IMR-90 (cell line): Measurements from ENCODE around the gene ZCCHC3. TPM values are rescaled to one million over a fixed set of nuclear protein-coding genes. Genes with fewer than 3 reads are reported as not detected.

Source experiments
- ATAC-seq: fragments of 200-7000 bp; cut with Tn5 transposase; 2 replicates; pipeline ENCODE4 v1.9.1; 2020; ENCODE audit warnings: low read depth, mild to moderate bottlenecking, moderate library complexity
- BruUV-seq: library from RNA; stranded (reverse); fragments of 400-500 nt; replicated peaks from 2 replicates; lab custom pipeline; 2021; lab: Mats Ljungman, UMichigan
- CTCF ChIA-PET: fragments of 300-600 bp; formaldehyde crosslinking; extraction: SDS; loops from one replicate; lab custom pipeline; 2021; ENCODE audit warnings: antibody characterized with exemption; lab: Yijun Ruan, JAX
- POLR2A ChIA-PET: fragments of 300-600 bp; sonication (Branson Sonifier 250); formaldehyde crosslinking; loops from one replicate; lab custom pipeline; 2022; ENCODE audit warnings: antibody characterized with exemption; ENCODE audit not compliant: unreplicated experiment; lab: Charles Lee
- DNase-seq: peaks from one replicate; pipeline ENCODE4 v3.0.0; 2013
- H2AFZ ChIP-seq: replicated peaks from 2 replicates; pipeline ENCODE3; 2013; ENCODE audit warnings: low read length, mild to moderate bottlenecking; ENCODE audit not compliant: poor library complexity
- H2AK5ac ChIP-seq: 2 replicates; pipeline ENCODE4 v1.6.1; 2013; ENCODE audit warnings: low read depth, low read length, inconsistent platforms
- H2AK9ac ChIP-seq: replicated peaks from 2 replicates; pipeline ENCODE3; 2013; ENCODE audit warnings: mild to moderate bottlenecking, low read depth, low read length, moderate library complexity; ENCODE audit not compliant: poor library complexity
- H2BK120ac ChIP-seq: 2 replicates; pipeline ENCODE4 v1.6.1; 2013; ENCODE audit warnings: low read depth, low read length, inconsistent platforms
- H2BK15ac ChIP-seq: 3 replicates; pipeline ENCODE4 v1.6.1; 2013; ENCODE audit warnings: low read depth, low read length, inconsistent platforms
- H2BK20ac ChIP-seq: 2 replicates; pipeline ENCODE4 v1.6.1; 2013; ENCODE audit warnings: low read depth, mild to moderate bottlenecking, inconsistent platforms, low read length, moderate library complexity
- H2BK5ac ChIP-seq: 2 replicates; pipeline ENCODE4 v1.6.1; 2013; ENCODE audit warnings: mild to moderate bottlenecking, low read depth, low read length, inconsistent platforms; ENCODE audit not compliant: poor library complexity, severe bottlenecking
- H3K14ac ChIP-seq: replicated peaks from 2 replicates; pipeline ENCODE4 v1.6.1; 2013; ENCODE audit warnings: low read depth, low read length, inconsistent platforms
- H3K18ac ChIP-seq: 2 replicates; pipeline ENCODE4 v1.6.1; 2013; ENCODE audit warnings: low read depth, low read length, control low read depth
- H3K23ac ChIP-seq: 2 replicates; pipeline ENCODE4 v1.6.1; 2013; ENCODE audit warnings: low read depth, low read length, inconsistent platforms
- H3K27ac ChIP-seq: 2 replicates; pipeline ENCODE4 v1.5.1; 2013; ENCODE audit warnings: mild to moderate bottlenecking, control low read depth, low read length; ENCODE audit not compliant: insufficient read depth
- H3K27me3 ChIP-seq: 2 replicates; pipeline ENCODE4 v1.6.1; 2013; ENCODE audit warnings: low read length; ENCODE audit not compliant: control insufficient read depth, insufficient read depth
- H3K36me3 ChIP-seq: 2 replicates; pipeline ENCODE4 v1.6.1; 2013; ENCODE audit warnings: low read length, mixed read lengths; ENCODE audit not compliant: control insufficient read depth, insufficient read depth
- H3K4ac ChIP-seq: 2 replicates; pipeline ENCODE4 v1.6.1; 2013; ENCODE audit warnings: low read depth, low read length, inconsistent platforms
- H3K4me1 ChIP-seq: 2 replicates; pipeline ENCODE4 v1.6.1; 2013; ENCODE audit warnings: low read length, mixed read lengths; ENCODE audit not compliant: control insufficient read depth, insufficient read depth
- H3K4me2 ChIP-seq: 2 replicates; pipeline ENCODE4 v1.6.1; 2013; ENCODE audit warnings: low read depth, mild to moderate bottlenecking, control low read depth, low read length, moderate library complexity
- H3K4me3 ChIP-seq: 2 replicates; pipeline ENCODE4 v1.5.1; 2013; ENCODE audit warnings: low read depth, mild to moderate bottlenecking, control low read depth, low read length, moderate library complexity; ENCODE audit not compliant: insufficient read depth
- H3K56ac ChIP-seq: 2 replicates; pipeline ENCODE4 v1.6.1; 2013; ENCODE audit warnings: low read length, inconsistent platforms; ENCODE audit not compliant: insufficient read depth; ENCODE audit errors: extremely low read depth
- H3K79me1 ChIP-seq, 2 experiments: 2 replicates each; pipeline ENCODE4 v1.6.1; 2013; ENCODE audit warnings: low read length in 2 of 2, inconsistent platforms in 1 of 2, low read depth in 1 of 2
- H3K9ac ChIP-seq: 2 replicates; pipeline ENCODE4 v1.6.1; 2013; ENCODE audit warnings: low read depth, low read length, control low read depth
- H3K9me1 ChIP-seq: 2 replicates; pipeline ENCODE4 v1.6.1; 2013; ENCODE audit warnings: low read length, inconsistent platforms; ENCODE audit not compliant: insufficient read depth
- H3K9me3 ChIP-seq: 2 replicates; pipeline ENCODE4 v1.6.1; 2013; ENCODE audit warnings: low read length; ENCODE audit not compliant: control insufficient read depth, insufficient read depth
- H4K20me1 ChIP-seq: 2 replicates; pipeline ENCODE4 v1.6.1; 2013; ENCODE audit warnings: low read length, inconsistent platforms; ENCODE audit not compliant: insufficient read depth
- H4K5ac ChIP-seq: 2 replicates; pipeline ENCODE4 v1.6.1; 2013; ENCODE audit warnings: mild to moderate bottlenecking, low read depth, low read length, control low read depth
- H4K8ac ChIP-seq, 2 experiments: 2 replicates each; pipeline ENCODE4 v1.6.1; 2013; ENCODE audit warnings: low read depth in 2 of 2, low read length in 2 of 2, control low read depth in 1 of 2, inconsistent platforms in 1 of 2
- H4K91ac ChIP-seq: 2 replicates; pipeline ENCODE4 v1.6.1; 2013; ENCODE audit warnings: low read depth, low read length, inconsistent platforms; ENCODE audit not compliant: insufficient read depth
- BHLHE40 ChIP-seq: fragments of 150-350 bp; IDR thresholded peaks from 2 replicates; pipeline ENCODE4 v1.6.1; 2016; ENCODE audit warnings: mild to moderate bottlenecking, low read depth, low read length
- CEBPB ChIP-seq: IDR thresholded peaks from 2 replicates; pipeline ENCODE4 v1.6.1; 2012; ENCODE audit warnings: low read depth, low read length, improper control_type of control experiment
- CHD1 ChIP-seq: IDR thresholded peaks from 2 replicates; pipeline ENCODE4 v1.6.1; 2012; ENCODE audit warnings: low read depth, low read length, improper control_type of control experiment
- FOS ChIP-seq: fragments of 150-350 bp; IDR thresholded peaks from 2 replicates; pipeline ENCODE4 v1.6.1; 2016; ENCODE audit warnings: low read depth, low read length
- MAFK ChIP-seq: IDR thresholded peaks from 2 replicates; pipeline ENCODE4 v1.6.1; 2012; ENCODE audit warnings: low read depth, low read length, improper control_type of control experiment
- MAZ ChIP-seq: IDR thresholded peaks from 2 replicates; pipeline ENCODE4 v1.6.1; 2012; ENCODE audit warnings: low read depth, mild to moderate bottlenecking, low read length, improper control_type of control experiment, moderate library complexity, borderline replicate concordance
- MXI1 ChIP-seq: IDR thresholded peaks from 2 replicates; pipeline ENCODE4 v1.6.1; 2012; ENCODE audit warnings: low read depth, mild to moderate bottlenecking, low read length, moderate library complexity, borderline replicate concordance
- NFE2L2 ChIP-seq: fragments of 150-350 bp; IDR thresholded peaks from 2 replicates; pipeline ENCODE4 v1.6.1; 2016; ENCODE audit warnings: low read depth, mild to moderate bottlenecking, low read length
- POLR2A ChIP-seq: IDR thresholded peaks from 2 replicates; pipeline ENCODE4 v1.6.1; 2012; ENCODE audit warnings: mild to moderate bottlenecking, low read depth, low read length
- RAD21 ChIP-seq: IDR thresholded peaks from 2 replicates; pipeline ENCODE4 v1.6.1; 2012; ENCODE audit warnings: low read length, improper control_type of control experiment
- RCOR1 ChIP-seq: IDR thresholded peaks from 2 replicates; pipeline ENCODE4 v1.6.1; 2012; ENCODE audit warnings: mild to moderate bottlenecking, low read length, improper control_type of control experiment; ENCODE audit not compliant: insufficient replicate concordance
- RFX5 ChIP-seq: IDR thresholded peaks from 2 replicates; pipeline ENCODE4 v1.8.0; 2012; ENCODE audit warnings: low read depth, mild to moderate bottlenecking, low read length, moderate library complexity
- SMC3 ChIP-seq: fragments of 150-350 bp; IDR thresholded peaks from 2 replicates; pipeline ENCODE4 v1.6.1; 2016; ENCODE audit warnings: low read depth, mild to moderate bottlenecking, antibody characterized with exemption, low read length, moderate library complexity
- whole genome bisulfite sequencing, 2 experiments: methylation state at CpG; one replicate each; pipeline versions ENCODE4 v1.1.5 to v1.1.7; 2013; ENCODE audit warnings: missing lambda C conversion rate in 2 of 2; ENCODE audit not compliant: insufficient read length in 1 of 2; ENCODE audit errors: extremely low coverage in 2 of 2; 5-methylcytosine and 5-hydroxymethylcytosine counted together
- dilution Hi-C: fragments of 300-500 bp; cut with HindIII; formaldehyde crosslinking; loops from one replicate; pipeline ENCODE4 v1.14.3; 2018; ENCODE audit warnings: low sequenced_read_pairs; ENCODE audit not compliant: unreplicated experiment
- in situ Hi-C: fragments of 300-500 bp; cut with MboI; formaldehyde crosslinking; loops from 3 replicates; pipeline ENCODE4 v1.14.3; 2019; ENCODE audit warnings: low sequenced_read_pairs, inconsistent platforms, mixed read lengths
- intact Hi-C: fragments of 100-400 bp; cut with micrococcal nuclease; formaldehyde crosslinking; loops from 2 replicates; pipeline ENCODE4 v1.10.0; 2022
- polyA plus RNA-seq, 3 experiments: library from polyadenylated mRNA; depleted of rRNA; stranded (reverse); fragments of >200 nt; gene quantifications; 2 replicates each; pipeline ENCODE4 v1.2.3, GENCODE V29; 2012; ENCODE audit warnings: low replicate concordance in 1 of 3
- total RNA-seq: library from RNA; depleted of rRNA; stranded (reverse); fragments of >200 nt; gene quantifications from 2 replicates; pipeline ENCODE4 v1.2.3, GENCODE V29; 2012
- TF ChIP-seq, protein P1 (sequence below): fragments of 150-350 bp; IDR thresholded peaks from 2 replicates; pipeline ENCODE4 v1.6.1; 2016; ENCODE audit warnings: low read depth, mild to moderate bottlenecking, low read length, moderate library complexity, borderline replicate concordance
- TF ChIP-seq, protein P2 (sequence below): fragments of 150-350 bp; IDR thresholded peaks from 2 replicates; pipeline ENCODE4 v1.6.1; 2017; ENCODE audit warnings: mild to moderate bottlenecking, antibody characterized with exemption, low read length, low read depth

The ZCCHC3 gene
- total and polyA plus RNA-seq, 2 of the 4 experiments (the other 2 are of a cell fraction), result 8.2 to 10.9 TPM

DNA sequence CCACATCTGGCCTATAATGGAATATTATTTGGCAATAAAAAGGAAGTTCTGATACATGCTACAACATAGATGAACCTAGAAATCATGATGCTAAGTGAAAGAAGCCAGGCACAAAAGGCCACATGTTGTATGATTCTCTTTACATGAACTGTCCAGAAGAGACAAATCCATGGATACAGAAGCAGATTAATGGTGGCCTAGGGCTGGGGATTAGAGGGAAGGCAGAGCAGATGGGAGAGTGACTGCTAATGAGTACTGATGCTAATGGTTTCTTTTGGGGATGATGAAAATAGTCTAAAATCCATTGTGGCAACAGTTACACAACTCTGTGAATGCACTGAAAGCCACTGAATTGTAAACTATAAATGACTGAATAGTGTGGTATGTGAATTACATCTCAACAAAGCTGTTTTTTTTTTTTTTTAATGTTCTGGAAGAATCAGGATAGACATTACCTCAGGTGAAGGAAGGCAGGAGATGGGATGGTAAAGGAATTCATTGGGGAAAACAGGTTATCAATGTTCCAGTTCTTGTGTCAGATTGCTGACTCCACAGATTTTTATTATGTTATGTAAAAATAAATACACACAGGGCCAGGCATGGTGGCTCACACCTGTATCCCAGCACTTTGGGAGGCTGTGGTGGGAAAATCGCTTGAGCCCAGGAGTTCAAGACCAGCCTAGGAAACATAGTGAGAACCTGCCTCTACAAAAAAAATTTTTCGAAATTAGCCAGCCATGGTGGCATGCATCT is 19.1 kb downstream of the ZCCHC3 start:
- DNase-seq, result peak; percentile 88
- Histone ChIP-seq H3K9ac (no peak overlapping the region), H2BK5ac (peak overlapping the region; percentile 98), H4K8ac (peak overlapping the region in 1 of 2 experiments; percentile 64; a peak in 2 of 4 replicates), H4K5ac (no peak overlapping the region), H3K23ac (peak overlapping the region; percentile 13; the same call in 1 of the 2 replicates), H4K20me1 (no peaks in the 10 kb centered on the region), H3K4ac (peak overlapping the region; percentile 85), H3K4me3 (no peak overlapping the region), H3K9me1 (no peaks in the 10 kb centered on the region), H3K36me3 (no peaks in the 10 kb centered on the region), H3K4me2 (peak overlapping the region; percentile 52; the same call in 1 of the 2 replicates), H2AK9ac (no peak overlapping the region), H3K79me1 (no peaks in the 10 kb centered on the region), H2BK15ac (peak overlapping the region; percentile 98; the same call in 2 of the 3 replicates), H3K18ac (peak overlapping the region; percentile 82), H3K14ac (peak overlapping the region; percentile 63), H3K4me1 (peaks cover 11% of the 10 kb centered on the region), H3K9me3 (peaks cover 2% of the 10 kb centered on the region; the same call in 1 of the 2 replicates), H2AFZ (no peak overlapping the region), H3K27ac (peak overlapping the region; percentile 67; the same call in 1 of the 2 replicates), H2BK20ac (peak overlapping the region; percentile 83), H3K56ac (peak overlapping the region; percentile 29; the same call in 1 of the 2 replicates), H2BK120ac (peak overlapping the region; percentile 76), H3K27me3 (no peaks in the 10 kb centered on the region), H2AK5ac (peak overlapping the region; percentile 93), H4K91ac (peak overlapping the region; percentile 81)
- ATAC-seq, result peak; percentile 84
- TF ChIP-seq, protein P1, sequence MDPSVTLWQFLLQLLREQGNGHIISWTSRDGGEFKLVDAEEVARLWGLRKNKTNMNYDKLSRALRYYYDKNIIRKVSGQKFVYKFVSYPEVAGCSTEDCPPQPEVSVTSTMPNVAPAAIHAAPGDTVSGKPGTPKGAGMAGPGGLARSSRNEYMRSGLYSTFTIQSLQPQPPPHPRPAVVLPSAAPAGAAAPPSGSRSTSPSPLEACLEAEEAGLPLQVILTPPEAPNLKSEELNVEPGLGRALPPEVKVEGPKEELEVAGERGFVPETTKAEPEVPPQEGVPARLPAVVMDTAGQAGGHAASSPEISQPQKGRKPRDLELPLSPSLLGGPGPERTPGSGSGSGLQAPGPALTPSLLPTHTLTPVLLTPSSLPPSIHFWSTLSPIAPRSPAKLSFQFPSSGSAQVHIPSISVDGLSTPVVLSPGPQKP, result no peak
- TF ChIP-seq FOS (peak; percentile 64; the same call in 1 of the 2 replicates), POLR2A (no peak), RCOR1 (peak; percentile 49), CEBPB (peak; percentile 97), MXI1 (no peak), MAZ (no peak), CHD1 (no peak), RFX5 (no peak), BHLHE40 (peak; percentile 47), RAD21 (no peak), MAFK (peak; percentile 93), NFE2L2 (no peak), SMC3 (no peak)
- TF ChIP-seq, protein P2, sequence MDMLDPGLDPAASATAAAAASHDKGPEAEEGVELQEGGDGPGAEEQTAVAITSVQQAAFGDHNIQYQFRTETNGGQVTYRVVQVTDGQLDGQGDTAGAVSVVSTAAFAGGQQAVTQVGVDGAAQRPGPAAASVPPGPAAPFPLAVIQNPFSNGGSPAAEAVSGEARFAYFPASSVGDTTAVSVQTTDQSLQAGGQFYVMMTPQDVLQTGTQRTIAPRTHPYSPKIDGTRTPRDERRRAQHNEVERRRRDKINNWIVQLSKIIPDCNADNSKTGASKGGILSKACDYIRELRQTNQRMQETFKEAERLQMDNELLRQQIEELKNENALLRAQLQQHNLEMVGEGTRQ, result no peak
- no CpG with 5 or more reads among the region's 2 CpGs for WGBS, 2 experiments
- CTCF ChIA-PET, result no interaction called here
- dilution Hi-C loops (no loop called here), in situ Hi-C loops (no loop called here), intact Hi-C loops (no loop called here)
- BruUV-seq, result no TSS peak
- POLR2A ChIA-PET, result interaction anchor here (0.6 kb wide), 1 partner anchor 14 kb away, joined by 3 read pairs; no protein-coding TSS in a partner anchor
